A673 (cell line): ENCODE results near the gene TMEM40. TPM values are rescaled to one million over a fixed set of nuclear protein-coding genes. Genes with fewer than 3 reads are reported as not detected.

Source experiments
- BruUV-seq: library from RNA; stranded (reverse); fragments of 400-500 nt; replicated peaks from 2 replicates; lab custom pipeline; 2021; lab: Mats Ljungman, UMichigan
- CTCF ChIA-PET: fragments of 300-600 bp; sonication (Branson Sonifier 250); formaldehyde crosslinking; loops from one replicate; lab custom pipeline; 2022; ENCODE audit warnings: antibody characterized with exemption; lab: Charles Lee
- POLR2A ChIA-PET: fragments of 300-600 bp; sonication (Branson Sonifier 250); formaldehyde crosslinking; loops from one replicate; lab custom pipeline; 2022; ENCODE audit warnings: antibody characterized with exemption; ENCODE audit not compliant: low non-redundant PET; lab: Charles Lee
- DNase-seq: peaks from one replicate; pipeline ENCODE4 v3.0.0-alpha.2; 2015; ENCODE audit warnings: low spot score
- H3K27ac ChIP-seq: fragments of 200-600 bp; sonication (generic); 2 replicates; pipeline ENCODE4 v1.5.1; 2016; ENCODE audit warnings: mixed run types, low read depth, mild to moderate bottlenecking, mixed read lengths, antibody characterized with exemption, low read length; ENCODE audit not compliant: poor library complexity, severe bottlenecking
- H3K27me3 ChIP-seq: fragments of 200-600 bp; sonication (generic); replicated peaks from 2 replicates; pipeline ENCODE4 v1.6.1; 2017; ENCODE audit warnings: mixed run types, low read depth, mild to moderate bottlenecking, mixed read lengths, antibody characterized with exemption, low read length; ENCODE audit not compliant: insufficient read depth, poor library complexity
- H3K36me3 ChIP-seq: fragments of 200-600 bp; sonication (generic); 2 replicates; pipeline ENCODE4 v1.6.1; 2016; ENCODE audit warnings: mixed run types, mild to moderate bottlenecking, mixed read lengths, antibody characterized with exemption, low read length; ENCODE audit not compliant: insufficient read depth, poor library complexity, severe bottlenecking
- H3K4me1 ChIP-seq: fragments of 200-600 bp; sonication (generic); 2 replicates; pipeline ENCODE4 v1.6.1; 2017; ENCODE audit warnings: mixed run types, mild to moderate bottlenecking, mixed read lengths, antibody characterized with exemption, low read length; ENCODE audit not compliant: insufficient read depth, poor library complexity, severe bottlenecking
- H3K4me3 ChIP-seq: fragments of 200-600 bp; sonication (generic); 2 replicates; pipeline ENCODE4 v1.5.1; 2016; ENCODE audit warnings: low read depth, mixed run types, mild to moderate bottlenecking, mixed read lengths, low read length; ENCODE audit not compliant: poor library complexity, severe bottlenecking
- H3K9me3 ChIP-seq: fragments of 200-600 bp; sonication (generic); 2 replicates; pipeline ENCODE4 v1.6.1; 2016; ENCODE audit warnings: mixed run types, low read depth, mild to moderate bottlenecking, mixed read lengths, antibody characterized with exemption, low read length; ENCODE audit not compliant: poor library complexity, severe bottlenecking
- CTCF ChIP-seq: fragments of 300-800, 200-600 bp; sonication (generic); conservative IDR thresholded peaks from 2 replicates; pipeline ENCODE4 v1.5.1; 2017; ENCODE audit warnings: low read depth, mild to moderate bottlenecking, antibody characterized with exemption, low read length, moderate library complexity, mixed read lengths
- EZH2 ChIP-seq: fragments of 200-600 bp; sonication (generic); IDR thresholded peaks from 2 replicates; pipeline ENCODE4 v1.6.1; 2017; ENCODE audit warnings: borderline replicate concordance, low read depth, mild to moderate bottlenecking, mixed read lengths, antibody characterized with exemption, low read length; ENCODE audit not compliant: poor library complexity, severe bottlenecking
- intact Hi-C: fragments of 100-400 bp; cut with micrococcal nuclease; formaldehyde crosslinking; loops from one replicate; pipeline ENCODE4 v1.10.0; 2022; ENCODE audit not compliant: unreplicated experiment
- total RNA-seq: library from RNA; stranded (reverse); gene quantifications from 2 replicates; pipeline ENCODE4 v1.2.3, GENCODE V29; 2021

TMEM40 gene
- total RNA-seq, 1 experiment from 2014 or later = not detected

- no peak overlapping the region for H3K4me3 ChIP-seq
- no peaks in the 10 kb centered on the region for H3K36me3 ChIP-seq
- no peak for TF ChIP-seq CTCF
- TF ChIP-seq EZH2 = no peak
- H3K9me3 ChIP-seq = no peaks in the 10 kb centered on the region
- no TSS peak for BruUV-seq
- H3K27me3 ChIP-seq = no peaks in the 10 kb centered on the region
- ChIA-PET POLR2A (no interaction called here), CTCF (no interaction called here)
- no peak overlapping the region for H3K27ac ChIP-seq
- H3K4me1 ChIP-seq = no peaks in the 10 kb centered on the region
- intact Hi-C loops = no loop called here
- DNase-seq = no peak
These were observed 68.9 kb downstream of the TMEM40 start for GRCh38 chr3:12689997-12690711.

GRCh38 chr3:12687948-12688347 is 71.1 kb downstream of the TMEM40 start:
- Histone ChIP-seq H3K9me3 (no peaks in the 10 kb centered on the region), H3K36me3 (no peaks in the 10 kb centered on the region), H3K4me1 (no peaks in the 10 kb centered on the region), H3K27me3 (no peaks in the 10 kb centered on the region), H3K27ac (no peak overlapping the region), H3K4me3 (no peak overlapping the region)
- intact Hi-C loops = no loop called here
- ChIA-PET CTCF (no interaction called here), POLR2A (no interaction called here)
- TF ChIP-seq CTCF (no peak), EZH2 (no peak)
- DNase-seq = no peak
- BruUV-seq = no TSS peak

GRCh38 chr3:12686096-12686495 is 73.0 kb downstream of the TMEM40 start:
- CTCF ChIA-PET = no interaction called here
- no TSS peak for BruUV-seq

More at GRCh38 chr3:12686096-12686495, 73.0 kb downstream of the TMEM40 start:
- Histone ChIP-seq H3K27me3 (no peaks in the 10 kb centered on the region), H3K27ac (no peak overlapping the region), H3K4me3 (no peak overlapping the region), H3K36me3 (no peaks in the 10 kb centered on the region), H3K4me1 (no peaks in the 10 kb centered on the region), H3K9me3 (no peaks in the 10 kb centered on the region)
- no peak for DNase-seq
- POLR2A ChIA-PET = no interaction called here
- intact Hi-C loops = no loop called here
- no peak for TF ChIP-seq EZH2
- no peak for TF ChIP-seq CTCF

Other genes with a start within 250 kb of the TMEM40 start
- gene MKRN2OS, start 213.8 kb downstream of the TMEM40 start, total RNA-seq = not detected in 2 replicates
- gene MKRN2, start 202.2 kb downstream of the TMEM40 start, total RNA-seq = 45.7 and 47.3 TPM in 2 replicates
- gene RAF1, start 95.1 kb downstream of the TMEM40 start, total RNA-seq = 127 and 130 TPM in 2 replicates
- 7.6 and 8.2 TPM in 2 replicates for gene CAND2, start 37.4 kb upstream of the TMEM40 start, total RNA-seq
- 1,684 and 1,701 TPM in 2 replicates for gene RPL32, start 82.3 kb upstream of the TMEM40 start, total RNA-seq